Activated T-cell treated with anti-CD3 and anti-CD28 coated beads, Interleukin-2, amount 50 U/mL, for 48 hours (primary cell): Measurements from ENCODE around the gene GLS2.

Source experiments
- DNase-seq, 2 experiments: peaks; one replicate each; pipeline ENCODE4 v3.0.0-alpha.2; 2020

GLS2 gene

GRCh38 chr12:56437430-56438176 lies 50.4 kb downstream of the GLS2 start:
- no peak for DNase-seq

- DNase-seq, result no peak
Measured at GRCh38 chr12:56434828-56435227, 53.1 kb downstream of the GLS2 start.

GRCh38 chr12:56431850-56432249 lies 56.1 kb downstream of the GLS2 start:
- no peak for DNase-seq

- DNase-seq, result no peak
Measured at GRCh38 chr12:56431288-56431687, 56.7 kb downstream of the GLS2 start.

GRCh38 chr12:56425940-56426438 lies 62.0 kb downstream of the GLS2 start:
- DNase-seq, result no peak

- no peak for DNase-seq
Measured at GRCh38 chr12:56425193-56425592, 62.8 kb downstream of the GLS2 start.
